GM19025 (cell line): ENCODE data around the gene KSR1.
"Not testable (repeated sequence)": the region's sequence is repeated elsewhere in the genome, so short reads cannot be mapped to it uniquely, and the experiment has no call there.

Source experiments
- ATAC-seq: cut with Tn5 transposase; IDR thresholded peaks from one replicate; pipeline ENCODE4 v1.9.1; 2021; ENCODE audit warnings: mild to moderate bottlenecking, low read depth, moderate library complexity; ENCODE audit not compliant: unreplicated experiment

Gene KSR1

GRCh38 chr17:27621942-27622559 is 165.8 kb downstream of the KSR1 start:
- ATAC-seq: no peak

- ATAC-seq: no peak
These were observed 166.7 kb downstream of the KSR1 start for GRCh38 chr17:27622986-27623385.

- ATAC-seq: no peak
These were observed 167.4 kb downstream of the KSR1 start for GRCh38 chr17:27623614-27624013.

- ATAC-seq: no peak
These were observed 168.3 kb downstream of the KSR1 start for GRCh38 chr17:27624539-27624938.

GRCh38 chr17:27625856-27626255 is 169.6 kb downstream of the KSR1 start:
- ATAC-seq: no peak

- no peak for ATAC-seq
These were observed 171.3 kb downstream of the KSR1 start for GRCh38 chr17:27627514-27627913.

GRCh38 chr17:27628376-27628775 is 172.1 kb downstream of the KSR1 start:
- no peak for ATAC-seq

- not testable (repeated sequence) for ATAC-seq
These were observed 173.0 kb downstream of the KSR1 start for GRCh38 chr17:27629260-27629659.

GRCh38 chr17:27630607-27631410 is 174.6 kb downstream of the KSR1 start, which contains the start of gene LGALS9:
LGALS9 (plus strand) TSS chr17:27631188; CDS start chr17:27631266, 78 bp downstream.
- ATAC-seq: peak; percentile 56

- ATAC-seq: peak; percentile 28
These were observed 175.1 kb downstream of the KSR1 start for GRCh38 chr17:27631411-27631760.

- no peak for ATAC-seq
These were observed 175.9 kb downstream of the KSR1 start for GRCh38 chr17:27631897-27632725.

GRCh38 chr17:27632766-27633165 is 176.5 kb downstream of the KSR1 start:
- not testable (repeated sequence) for ATAC-seq

GRCh38 chr17:27633312-27634025 is 177.2 kb downstream of the KSR1 start:
- ATAC-seq: no peak

- no peak for ATAC-seq
These were observed 177.7 kb downstream of the KSR1 start for GRCh38 chr17:27634026-27634335.

- no peak for ATAC-seq
These were observed 178.5 kb downstream of the KSR1 start for GRCh38 chr17:27634776-27635175.

GRCh38 chr17:27635275-27635823 is 179.1 kb downstream of the KSR1 start:
- ATAC-seq: no peak

- not testable (repeated sequence) for ATAC-seq
These were observed 179.8 kb downstream of the KSR1 start for GRCh38 chr17:27636005-27636520.

- not testable (repeated sequence) for ATAC-seq
These were observed 181.6 kb downstream of the KSR1 start for GRCh38 chr17:27637818-27638217.

GRCh38 chr17:27638415-27638914 is 182.2 kb downstream of the KSR1 start:
- ATAC-seq: not testable (repeated sequence)

GRCh38 chr17:27640790-27641189 is 184.5 kb downstream of the KSR1 start:
- no peak for ATAC-seq
